ENCODE results near the gene ECE1. TPM values are rescaled to one million over a fixed set of nuclear protein-coding genes. Genes with fewer than 3 reads are reported as not detected.
A peak's percentile ranks its signal among the peaks of the same experiment; 100 is the strongest.

Gene ECE1
- total and polyA plus RNA-seq, 9 of the 15 experiments (the other 6 are each of a cell fraction or from before 2014, with no cell fraction given), result 0.56 to 34.8 (median 11.0) TPM

DNA sequence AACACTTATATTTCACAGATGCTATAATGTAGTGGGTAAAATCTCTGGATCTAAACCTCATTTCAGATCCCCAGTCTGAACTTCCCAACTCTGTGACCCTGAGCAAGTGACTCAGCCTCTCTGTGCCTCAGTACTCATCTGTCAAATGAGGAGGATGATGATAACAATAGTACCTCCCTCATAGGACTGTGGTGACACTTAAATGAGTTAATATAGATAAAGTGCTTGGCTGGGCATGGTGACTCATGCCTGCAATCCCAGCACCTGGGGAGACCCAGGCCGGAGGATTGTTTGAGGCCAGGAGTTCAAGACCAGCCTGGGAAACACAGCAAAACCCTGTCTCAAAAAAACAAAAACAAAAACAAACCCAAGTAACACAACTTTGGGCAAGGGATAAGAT is 4.7 kb upstream of the ECE1 start (continued):
- TF ChIP-seq, protein P1, sequence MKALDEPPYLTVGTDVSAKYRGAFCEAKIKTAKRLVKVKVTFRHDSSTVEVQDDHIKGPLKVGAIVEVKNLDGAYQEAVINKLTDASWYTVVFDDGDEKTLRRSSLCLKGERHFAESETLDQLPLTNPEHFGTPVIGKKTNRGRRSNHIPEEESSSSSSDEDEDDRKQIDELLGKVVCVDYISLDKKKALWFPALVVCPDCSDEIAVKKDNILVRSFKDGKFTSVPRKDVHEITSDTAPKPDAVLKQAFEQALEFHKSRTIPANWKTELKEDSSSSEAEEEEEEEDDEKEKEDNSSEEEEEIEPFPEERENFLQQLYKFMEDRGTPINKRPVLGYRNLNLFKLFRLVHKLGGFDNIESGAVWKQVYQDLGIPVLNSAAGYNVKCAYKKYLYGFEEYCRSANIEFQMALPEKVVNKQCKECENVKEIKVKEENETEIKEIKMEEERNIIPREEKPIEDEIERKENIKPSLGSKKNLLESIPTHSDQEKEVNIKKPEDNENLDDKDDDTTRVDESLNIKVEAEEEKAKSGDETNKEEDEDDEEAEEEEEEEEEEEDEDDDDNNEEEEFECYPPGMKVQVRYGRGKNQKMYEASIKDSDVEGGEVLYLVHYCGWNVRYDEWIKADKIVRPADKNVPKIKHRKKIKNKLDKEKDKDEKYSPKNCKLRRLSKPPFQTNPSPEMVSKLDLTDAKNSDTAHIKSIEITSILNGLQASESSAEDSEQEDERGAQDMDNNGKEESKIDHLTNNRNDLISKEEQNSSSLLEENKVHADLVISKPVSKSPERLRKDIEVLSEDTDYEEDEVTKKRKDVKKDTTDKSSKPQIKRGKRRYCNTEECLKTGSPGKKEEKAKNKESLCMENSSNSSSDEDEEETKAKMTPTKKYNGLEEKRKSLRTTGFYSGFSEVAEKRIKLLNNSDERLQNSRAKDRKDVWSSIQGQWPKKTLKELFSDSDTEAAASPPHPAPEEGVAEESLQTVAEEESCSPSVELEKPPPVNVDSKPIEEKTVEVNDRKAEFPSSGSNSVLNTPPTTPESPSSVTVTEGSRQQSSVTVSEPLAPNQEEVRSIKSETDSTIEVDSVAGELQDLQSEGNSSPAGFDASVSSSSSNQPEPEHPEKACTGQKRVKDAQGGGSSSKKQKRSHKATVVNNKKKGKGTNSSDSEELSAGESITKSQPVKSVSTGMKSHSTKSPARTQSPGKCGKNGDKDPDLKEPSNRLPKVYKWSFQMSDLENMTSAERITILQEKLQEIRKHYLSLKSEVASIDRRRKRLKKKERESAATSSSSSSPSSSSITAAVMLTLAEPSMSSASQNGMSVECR (CRISPR knock-in tag; IDR thresholded peaks at IDR 0.05), result no peak
- no peak for TF ChIP-seq ZNF77 (CRISPR knock-in tag; IDR thresholded peaks at IDR 0.05)

DNA sequence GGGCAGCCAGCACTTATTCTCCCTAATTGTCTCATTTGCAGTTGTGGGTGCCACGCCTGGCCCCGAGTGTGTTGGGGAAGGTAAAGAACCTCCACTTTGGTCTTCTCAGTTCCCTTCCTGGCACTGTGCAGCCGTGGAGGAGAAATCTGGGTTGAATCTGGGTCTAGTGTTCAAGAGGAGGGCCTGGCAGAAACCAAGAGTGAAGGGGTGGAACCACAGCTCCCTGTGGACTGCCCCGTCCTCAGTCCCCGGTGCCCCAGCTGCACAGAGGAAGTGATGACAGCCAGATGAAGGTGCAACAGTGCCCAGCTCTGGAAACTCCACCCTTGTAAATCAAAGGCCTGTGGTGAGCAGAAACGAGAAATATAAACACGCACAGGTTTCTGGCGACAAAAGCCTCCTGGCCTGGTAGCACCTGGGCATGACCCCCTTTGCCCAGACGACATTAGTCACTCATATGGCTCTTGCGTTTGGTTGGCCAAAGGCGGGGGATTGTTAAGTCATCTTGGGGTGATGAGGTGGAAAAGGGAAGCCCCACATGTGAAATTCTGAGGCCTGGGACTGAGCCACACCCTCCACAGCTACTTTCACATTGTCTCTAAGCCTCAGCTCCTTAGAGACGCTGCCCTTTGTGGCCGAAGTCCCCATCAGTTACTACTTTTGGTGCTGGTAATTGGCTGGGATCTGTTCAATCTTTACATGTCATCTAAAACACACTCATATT is 4.2 kb upstream of the ECE1 start:
- CTCF ChIA-PET (ENCODE audit: low intra/inter-chr PET ratio), result no interaction called here
- H2AFZ ChIP-seq (ENCODE audit: low read depth, low read length), result no peak overlapping the region

More for the DNA sequence above, 4.2 kb upstream of the ECE1 start:
- Histone ChIP-seq H3K9me1 (ENCODE audit: control insufficient read depth, insufficient read depth, low read length) (no peaks in the 10 kb centered on the region), H3K9ac (ENCODE audit: insufficient read depth in 1 of 2, low read depth in 2 of 2, low read length in 2 of 2) (no peak overlapping the region), H4K20me1 (replicated peaks; ENCODE audit: control insufficient read depth, insufficient read depth, low read length) (peaks cover 59% of the 10 kb centered on the region), H3K9me3 (replicated peaks; ENCODE audit: control insufficient read depth, insufficient read depth, low read depth, low read length) (no peaks in the 10 kb centered on the region), H3K4me3 (no peak overlapping the region), H3K4me1 (replicated peaks in 1 of 2; ENCODE audit: control insufficient read depth in 2 of 2, insufficient read depth in 2 of 2, low read length in 2 of 2) (peaks cover 6 to 15% of the 10 kb centered on the region in 2 experiments; a peak in 3 of 5 replicates), H3K79me2 (ENCODE audit: control insufficient read depth, insufficient read depth, low read length) (no peaks in the 10 kb centered on the region), H3K4me2 (ENCODE audit: insufficient read depth, low read length) (no peak overlapping the region), H3K27ac (ENCODE audit: extremely low read depth, low read depth, low read length) (no peak overlapping the region), H3K36me3 (ENCODE audit: control insufficient read depth, insufficient read depth, low read length) (no peaks in the 10 kb centered on the region), H3K27me3 (ENCODE audit: control insufficient read depth in 2 of 2, insufficient read depth in 2 of 2, low read length in 2 of 2) (no peaks in the 10 kb centered on the region; a peak in 2 of 5 replicates)
- FAIRE-seq (no peak), ATAC-seq (peak; percentile 30), DNase-seq (ENCODE audit: extremely low read depth in 1 of 4, low spot score in 3 of 4) (no peak)
- intact Hi-C loops (cut with micrococcal nuclease) (no loop called here), in situ Hi-C loops (cut with MboI) (no loop called here)
- TF ChIP-seq RCOR1 (IDR thresholded peaks at IDR 0.05; ENCODE audit: borderline replicate concordance in 1 of 2, low read depth in 2 of 2, low read length in 2 of 2) (0 out of 4 replicates have a peak, but pooled peaks of 1 of the 2 experiments have one; percentile 6), LCOR (CRISPR knock-in tag; IDR thresholded peaks at IDR 0.05) (no peak)
- TF ChIP-seq, protein P2, sequence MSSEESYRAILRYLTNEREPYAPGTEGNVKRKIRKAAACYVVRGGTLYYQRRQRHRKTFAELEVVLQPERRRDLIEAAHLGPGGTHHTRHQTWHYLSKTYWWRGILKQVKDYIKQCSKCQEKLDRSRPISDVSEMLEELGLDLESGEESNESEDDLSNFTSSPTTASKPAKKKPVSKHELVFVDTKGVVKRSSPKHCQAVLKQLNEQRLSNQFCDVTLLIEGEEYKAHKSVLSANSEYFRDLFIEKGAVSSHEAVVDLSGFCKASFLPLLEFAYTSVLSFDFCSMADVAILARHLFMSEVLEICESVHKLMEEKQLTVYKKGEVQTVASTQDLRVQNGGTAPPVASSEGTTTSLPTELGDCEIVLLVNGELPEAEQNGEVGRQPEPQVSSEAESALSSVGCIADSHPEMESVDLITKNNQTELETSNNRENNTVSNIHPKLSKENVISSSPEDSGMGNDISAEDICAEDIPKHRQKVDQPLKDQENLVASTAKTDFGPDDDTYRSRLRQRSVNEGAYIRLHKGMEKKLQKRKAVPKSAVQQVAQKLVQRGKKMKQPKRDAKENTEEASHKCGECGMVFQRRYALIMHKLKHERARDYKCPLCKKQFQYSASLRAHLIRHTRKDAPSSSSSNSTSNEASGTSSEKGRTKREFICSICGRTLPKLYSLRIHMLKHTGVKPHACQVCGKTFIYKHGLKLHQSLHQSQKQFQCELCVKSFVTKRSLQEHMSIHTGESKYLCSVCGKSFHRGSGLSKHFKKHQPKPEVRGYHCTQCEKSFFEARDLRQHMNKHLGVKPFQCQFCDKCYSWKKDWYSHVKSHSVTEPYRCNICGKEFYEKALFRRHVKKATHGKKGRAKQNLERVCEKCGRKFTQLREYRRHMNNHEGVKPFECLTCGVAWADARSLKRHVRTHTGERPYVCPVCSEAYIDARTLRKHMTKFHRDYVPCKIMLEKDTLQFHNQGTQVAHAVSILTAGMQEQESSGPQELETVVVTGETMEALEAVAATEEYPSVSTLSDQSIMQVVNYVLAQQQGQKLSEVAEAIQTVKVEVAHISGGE (CRISPR knock-in tag; IDR thresholded peaks at IDR 0.05), result 0 out of 6 replicates have a peak, but pooled peaks of 1 of the 3 experiments have one; percentile 25
- WGBS (ENCODE audit: insufficient coverage, low coverage, missing lambda C conversion rate), result 37% methylated on average over 13 of the region's 13 CpGs
- POLR2A ChIA-PET, result interaction anchor here (1.4 kb wide), 1 partner anchor 23 kb away, joined by 4 read pairs; no protein-coding TSS in a partner anchor
- no TSS peak for BruUV-seq (replicated peaks)
